T-helper 1 cell treated with Interleukin-12 subunit alpha and Interleukin-12 subunit beta and Interleukin-4 antibody, amounts not matched to agents 30 ng/mL and 1 ng/mL, for 36 hours (primary cell): ENCODE results near the gene MISP3. TPM values are rescaled to one million over a fixed set of nuclear protein-coding genes. Genes with fewer than 3 reads are reported as not detected.
"Not testable (repeated sequence)": the region's sequence is repeated elsewhere in the genome, so short reads cannot be mapped to it uniquely, and the experiment has no call there.

Source experiments
- intact Hi-C: fragments of 100-400 bp; cut with micrococcal nuclease; formaldehyde crosslinking; loops from one replicate; pipeline ENCODE4 v1.15.1; 2024
- total RNA-seq: library from RNA; stranded (reverse); gene quantifications from 2 replicates; pipeline ENCODE4 v1.2.3, GENCODE V29; 2022

The MISP3 gene
- 1.5 and 1.8 TPM in 2 replicates for total RNA-seq

DNA sequence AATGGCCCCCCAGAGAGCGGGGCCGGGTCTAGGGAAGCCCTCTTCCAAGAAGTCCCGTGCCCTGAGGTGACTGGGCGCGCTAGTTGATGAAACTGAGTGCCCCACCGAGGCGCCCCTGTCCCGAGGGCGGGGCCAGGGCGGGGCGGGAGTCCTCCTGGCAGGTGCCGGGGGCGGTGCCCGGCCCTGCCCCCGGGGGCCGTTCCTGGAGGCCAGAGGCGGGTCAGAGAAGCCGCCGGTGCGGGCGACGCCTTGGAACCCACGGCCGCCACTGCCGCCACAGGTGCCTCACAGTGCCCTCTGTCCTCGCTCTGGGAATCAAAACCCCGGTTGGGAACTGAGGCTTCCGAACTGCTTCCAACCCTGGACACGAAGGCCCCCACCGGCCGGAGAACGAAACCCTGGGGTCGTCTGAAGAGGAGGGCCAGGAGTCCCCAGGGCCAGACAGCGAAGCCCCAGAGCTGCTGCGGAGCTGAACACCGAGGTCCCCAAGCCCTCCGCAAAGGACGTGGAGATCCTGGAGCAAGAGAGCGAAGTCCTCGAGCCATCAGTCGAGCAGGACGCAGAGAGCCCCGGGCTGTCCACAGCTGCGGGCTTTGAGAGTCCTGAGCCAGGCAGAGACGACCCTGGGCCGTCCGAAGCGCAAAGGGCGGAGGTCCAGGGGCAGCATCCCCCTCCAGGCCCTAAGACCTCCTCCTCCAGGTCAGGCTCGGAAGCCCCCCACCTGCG is at the start of gene MISP3:
Gene MISP3, plus strand, starts transcription at position 252 of the 726 bp plus-strand sequence. CDS start 524 bp downstream, outside the sequence.
- intact Hi-C loops, result loop anchor here (1.0 to 5.0 kb wide), 5 partner anchors 9 to 475 kb away; partner anchors contain the start of genes ASF1B and IL27RA

DNA sequence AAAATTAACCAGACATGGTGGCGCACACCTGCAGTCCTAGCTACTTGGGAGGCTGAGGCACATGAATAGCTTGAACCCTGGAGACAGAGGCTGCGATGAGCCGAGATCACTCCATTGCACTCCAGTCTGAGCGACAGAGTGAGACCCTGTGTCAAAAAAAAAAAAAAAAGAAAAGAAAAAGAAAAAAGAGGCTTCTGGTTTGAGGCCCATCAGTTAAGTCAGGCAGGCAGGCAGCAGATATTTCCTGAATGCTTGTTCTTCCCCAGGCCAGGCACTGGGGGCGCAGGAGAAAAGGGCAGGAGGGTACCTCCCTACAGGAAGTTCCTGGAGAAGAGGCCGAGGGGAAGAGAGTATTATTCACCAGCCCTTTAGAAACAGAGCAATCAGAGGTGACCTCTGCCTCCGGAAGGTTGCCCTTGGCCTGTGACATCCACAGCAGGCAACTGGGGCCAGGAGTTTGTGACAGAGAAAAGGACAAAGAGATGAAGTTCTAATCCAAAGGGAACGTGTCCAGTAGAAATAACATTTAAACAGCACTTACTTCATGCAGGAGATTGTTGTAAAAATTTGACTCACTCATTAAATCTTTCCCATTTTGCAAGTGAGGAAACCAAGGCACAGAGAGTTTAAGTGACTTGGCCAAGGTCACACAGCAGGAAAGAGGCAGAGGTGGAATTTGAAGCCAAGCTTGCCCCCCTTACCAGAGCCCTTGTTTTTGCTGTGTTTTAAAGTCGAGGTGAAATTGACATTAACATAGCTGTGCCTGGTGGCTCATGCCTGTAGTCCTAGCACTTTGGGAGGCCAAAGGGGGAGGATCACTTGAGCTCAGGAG is 49.0 kb upstream of the MISP3 start:
- intact Hi-C loops, result no loop called here

DNA sequence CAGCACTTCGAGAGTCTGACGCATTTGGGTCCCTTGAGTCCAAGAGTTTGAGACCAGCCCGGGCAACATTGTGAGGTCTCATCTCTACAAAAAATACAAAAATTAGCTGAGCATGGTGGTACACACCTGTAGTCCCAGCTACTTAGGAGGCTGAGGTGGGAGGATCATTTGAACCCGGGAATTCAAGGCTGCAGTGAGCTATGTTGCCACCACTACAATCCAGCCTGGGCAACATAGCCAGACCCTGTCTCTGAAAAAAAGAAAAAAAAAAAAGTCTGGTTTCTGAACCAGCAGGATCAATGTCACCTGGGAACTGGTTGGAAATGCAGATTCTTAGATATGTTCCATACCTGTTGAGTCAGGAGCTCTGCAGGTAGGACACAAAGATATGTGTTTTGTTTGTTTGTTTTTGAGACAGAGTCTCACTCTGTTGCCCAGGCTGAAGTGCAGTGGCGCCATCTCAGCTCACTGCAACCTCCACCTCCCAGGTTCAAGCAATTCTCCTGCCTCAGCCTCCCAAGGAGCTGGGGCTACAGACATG is 45.9 kb upstream of the MISP3 start:
- intact Hi-C loops, result not testable (repeated sequence)

DNA sequence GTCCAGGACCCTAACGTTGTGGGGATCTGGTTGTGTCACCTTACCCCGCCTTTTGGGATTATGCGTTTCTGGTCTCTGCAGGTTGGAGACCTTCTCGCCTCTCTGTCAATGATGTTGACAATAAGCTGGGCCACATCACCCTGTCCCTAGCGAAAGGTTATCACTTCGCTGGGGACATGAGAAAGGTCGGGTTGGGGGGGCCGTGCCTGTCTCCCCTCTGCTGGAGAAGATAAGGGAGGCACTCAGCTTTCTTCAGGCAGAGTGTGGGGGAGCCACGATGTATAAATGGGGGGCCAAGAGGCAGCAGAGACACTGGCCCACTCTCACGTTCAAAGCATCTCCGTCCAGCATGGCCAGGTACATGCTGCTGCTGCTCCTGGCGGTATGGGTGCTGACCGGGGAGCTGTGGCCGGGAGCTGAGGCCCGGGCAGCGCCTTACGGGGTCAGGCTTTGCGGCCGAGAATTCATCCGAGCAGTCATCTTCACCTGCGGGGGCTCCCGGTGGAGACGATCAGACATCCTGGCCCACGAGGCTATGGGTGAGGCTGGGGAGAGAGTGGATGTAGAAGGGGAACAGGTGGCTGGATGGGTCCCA is 44.6 kb upstream of the MISP3 start, which contains the start of gene RLN3:
Gene RLN3, plus strand, starts transcription at position 293 of the 595 bp plus-strand sequence. Its CDS starts 57 bp downstream, at position 350.
- intact Hi-C loops, result no loop called here

DNA sequence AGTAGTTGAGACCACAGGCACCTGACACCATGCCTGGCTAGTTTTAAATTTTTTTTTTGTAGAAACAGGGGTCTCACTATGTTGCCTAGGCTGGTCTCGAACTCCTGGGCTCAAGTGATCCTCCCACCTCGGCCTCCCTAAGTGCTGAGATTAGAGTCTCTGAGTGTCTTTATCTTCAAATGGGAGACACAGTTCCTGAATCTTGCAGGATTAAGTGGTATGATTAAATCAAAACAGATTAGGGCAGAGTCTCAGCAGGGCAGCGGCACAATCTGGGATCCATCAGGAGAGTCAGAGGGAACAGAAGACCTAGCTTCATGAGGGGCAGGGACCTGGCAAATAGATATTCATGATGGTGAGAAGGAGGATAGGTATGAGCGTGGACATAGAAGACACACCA is 43.7 kb upstream of the MISP3 start:
- intact Hi-C loops, result no loop called here

DNA sequence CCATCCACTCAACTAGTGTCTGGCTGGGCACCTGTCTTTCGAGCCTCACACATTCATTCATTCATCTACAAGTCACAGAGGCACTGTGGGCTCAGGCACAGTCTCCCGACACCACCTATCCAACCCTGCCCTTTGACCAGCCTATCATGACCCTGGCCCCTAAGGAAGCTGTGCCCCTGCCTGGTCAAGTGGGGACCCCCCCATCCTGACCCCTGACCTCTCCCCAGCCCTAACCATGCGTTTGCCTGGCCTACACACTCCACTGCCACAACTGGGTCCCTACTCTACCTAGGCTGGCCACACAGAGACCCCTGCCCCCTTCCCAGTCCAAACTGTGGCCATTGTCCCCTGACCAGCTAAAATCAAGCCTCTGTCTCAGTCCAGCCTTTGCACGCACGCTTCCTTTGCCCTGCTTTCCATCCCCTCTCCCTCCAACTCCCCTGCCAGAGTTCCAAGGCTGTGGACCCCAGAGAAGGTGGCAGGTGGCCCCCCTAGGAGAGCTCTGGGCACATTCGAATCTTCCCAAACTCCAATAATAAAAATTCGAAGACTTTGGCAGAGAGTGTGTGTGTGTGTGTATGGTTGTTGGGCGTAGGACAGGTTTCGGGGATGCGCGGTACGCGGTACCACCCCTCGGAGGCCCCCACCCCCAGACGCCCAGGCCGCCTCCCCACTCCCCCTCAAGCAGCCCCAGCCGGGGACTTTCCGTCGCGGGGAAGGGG is 41.4 kb upstream of the MISP3 start:
- intact Hi-C loops, result loop anchor here (1.0 to 5.0 kb wide), 3 partner anchors 41 to 151 kb away; partner anchors contain the start of genes BRME1, CC2D1A and MISP3

DNA sequence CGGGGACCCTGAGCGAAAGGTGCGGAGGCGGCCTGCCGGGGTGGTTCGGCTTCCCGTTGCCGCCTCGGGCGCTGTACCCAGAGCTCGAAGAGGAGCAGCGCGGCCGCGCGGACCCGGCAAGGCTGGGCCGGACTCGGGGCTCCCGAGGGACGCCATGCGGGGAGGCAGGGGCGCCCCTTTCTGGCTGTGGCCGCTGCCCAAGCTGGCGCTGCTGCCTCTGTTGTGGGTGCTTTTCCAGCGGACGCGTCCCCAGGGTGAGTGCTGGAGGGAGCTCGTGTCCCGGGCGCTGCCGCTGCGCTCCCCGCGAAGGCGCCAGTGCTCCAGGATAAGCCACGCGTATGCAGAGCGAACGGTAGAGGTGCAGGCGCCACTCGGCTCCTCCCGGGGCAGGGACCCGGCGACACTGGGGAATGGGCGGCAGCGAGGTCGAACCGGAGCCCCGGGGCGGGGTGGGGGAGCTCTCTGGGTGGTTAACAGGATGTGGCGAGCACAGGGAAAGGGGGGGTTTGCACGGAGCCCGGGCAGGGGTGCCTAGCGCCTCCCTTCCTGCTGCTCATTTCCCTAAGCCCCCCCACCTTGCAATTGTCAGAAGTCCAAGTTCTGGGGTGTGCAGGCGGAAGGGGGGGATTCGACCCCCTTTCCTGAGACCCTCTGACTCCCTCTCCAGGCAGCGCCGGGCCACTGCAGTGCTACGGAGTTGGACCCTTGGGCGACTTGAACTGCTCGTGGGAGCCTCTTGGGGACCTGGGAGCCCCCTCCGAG is 40.7 kb upstream of the MISP3 start, which contains the start of gene IL27RA:
Gene IL27RA, plus strand, starts transcription at position 44 of the 762 bp plus-strand sequence. Its CDS starts 111 bp downstream, at position 155.
- intact Hi-C loops, result loop anchor here (1.0 to 5.0 kb wide), 7 partner anchors 11 to 152 kb away; partner anchors contain the start of genes BRME1, CC2D1A, DCAF15 and MISP3

DNA sequence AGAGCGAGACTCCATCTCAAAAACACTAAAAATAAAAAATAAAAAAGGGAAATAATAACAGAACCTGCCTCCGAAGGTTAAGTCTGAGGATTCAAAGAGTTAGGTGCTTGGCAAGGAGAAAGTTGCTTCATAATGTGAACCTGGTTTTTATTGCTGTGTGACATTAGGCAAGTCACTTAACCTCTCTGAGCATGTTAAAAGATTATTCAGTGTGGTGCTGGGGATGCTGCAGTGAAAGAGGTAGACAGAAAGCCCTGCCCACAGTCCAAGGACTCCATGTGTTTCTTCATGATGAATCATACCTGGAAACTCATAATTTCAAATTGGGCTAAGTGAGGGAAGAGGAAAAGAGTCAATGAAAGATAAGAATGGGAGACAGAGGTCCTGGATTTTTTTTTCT is 38.6 kb upstream of the MISP3 start:
- intact Hi-C loops, result loop anchor here (5.0 kb wide), 2 partner anchors 38 to 127 kb away; partner anchors contain the start of genes BRME1, CC2D1A and MISP3

DNA sequence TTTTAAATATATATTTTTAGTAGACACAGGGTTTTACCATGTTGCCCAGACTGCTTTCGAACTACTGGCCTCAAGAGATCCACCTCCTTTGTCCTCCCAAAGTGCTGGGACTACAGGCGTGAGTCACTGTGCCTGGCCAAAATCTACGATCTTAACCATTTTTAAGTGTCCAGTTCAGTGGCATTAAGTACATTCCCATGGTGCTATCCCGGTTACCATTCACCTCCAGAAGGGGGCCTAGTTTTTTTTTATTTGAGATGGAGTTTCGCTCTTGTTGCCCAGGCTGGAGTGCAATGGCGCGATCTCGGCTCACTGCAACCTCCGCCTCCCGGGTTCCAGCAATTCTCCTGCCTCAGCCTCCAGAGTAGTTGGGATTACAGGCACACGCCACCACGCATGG is 37.4 kb upstream of the MISP3 start:
- intact Hi-C loops, result not testable (repeated sequence)

DNA sequence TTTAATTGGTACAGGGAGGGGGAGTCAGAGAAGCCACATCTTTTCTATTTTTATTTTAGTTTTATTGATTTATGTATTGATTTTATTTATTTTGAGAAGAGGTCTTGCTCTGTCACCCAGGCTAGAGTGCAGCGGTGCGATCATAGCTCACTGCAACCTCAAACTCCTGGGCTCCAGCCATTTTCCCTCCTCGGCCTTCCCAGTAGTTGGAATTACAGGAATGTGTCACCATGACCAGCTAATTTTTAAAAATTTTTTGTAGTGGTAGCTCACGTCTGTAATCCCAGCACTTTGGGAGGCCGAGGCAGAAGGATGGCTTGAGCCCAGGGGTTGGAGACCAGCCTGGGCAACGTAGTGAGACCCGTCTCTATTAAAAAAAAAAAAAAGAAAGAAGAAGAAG is 36.9 kb upstream of the MISP3 start:
- intact Hi-C loops, result no loop called here

DNA sequence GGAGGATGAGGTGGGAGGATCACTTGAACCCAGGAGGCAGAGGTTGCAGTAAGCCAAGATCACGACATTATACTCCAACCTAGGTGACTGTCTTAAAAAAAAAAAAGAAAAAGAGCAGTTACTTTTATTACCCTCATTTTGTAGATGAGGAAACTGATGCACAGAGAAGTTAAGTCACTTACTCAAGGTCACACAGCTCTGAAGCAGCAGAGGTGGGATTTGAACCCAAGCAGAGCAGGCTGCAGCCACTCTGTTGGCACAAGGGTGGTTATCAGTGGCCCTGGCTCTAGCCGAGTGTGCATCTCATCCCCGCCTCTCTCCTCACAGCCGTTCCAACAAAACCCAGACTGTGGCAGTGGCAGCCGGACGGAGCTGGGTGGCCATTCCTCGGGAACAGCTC is 33.4 kb upstream of the MISP3 start:
- intact Hi-C loops, result no loop called here

DNA sequence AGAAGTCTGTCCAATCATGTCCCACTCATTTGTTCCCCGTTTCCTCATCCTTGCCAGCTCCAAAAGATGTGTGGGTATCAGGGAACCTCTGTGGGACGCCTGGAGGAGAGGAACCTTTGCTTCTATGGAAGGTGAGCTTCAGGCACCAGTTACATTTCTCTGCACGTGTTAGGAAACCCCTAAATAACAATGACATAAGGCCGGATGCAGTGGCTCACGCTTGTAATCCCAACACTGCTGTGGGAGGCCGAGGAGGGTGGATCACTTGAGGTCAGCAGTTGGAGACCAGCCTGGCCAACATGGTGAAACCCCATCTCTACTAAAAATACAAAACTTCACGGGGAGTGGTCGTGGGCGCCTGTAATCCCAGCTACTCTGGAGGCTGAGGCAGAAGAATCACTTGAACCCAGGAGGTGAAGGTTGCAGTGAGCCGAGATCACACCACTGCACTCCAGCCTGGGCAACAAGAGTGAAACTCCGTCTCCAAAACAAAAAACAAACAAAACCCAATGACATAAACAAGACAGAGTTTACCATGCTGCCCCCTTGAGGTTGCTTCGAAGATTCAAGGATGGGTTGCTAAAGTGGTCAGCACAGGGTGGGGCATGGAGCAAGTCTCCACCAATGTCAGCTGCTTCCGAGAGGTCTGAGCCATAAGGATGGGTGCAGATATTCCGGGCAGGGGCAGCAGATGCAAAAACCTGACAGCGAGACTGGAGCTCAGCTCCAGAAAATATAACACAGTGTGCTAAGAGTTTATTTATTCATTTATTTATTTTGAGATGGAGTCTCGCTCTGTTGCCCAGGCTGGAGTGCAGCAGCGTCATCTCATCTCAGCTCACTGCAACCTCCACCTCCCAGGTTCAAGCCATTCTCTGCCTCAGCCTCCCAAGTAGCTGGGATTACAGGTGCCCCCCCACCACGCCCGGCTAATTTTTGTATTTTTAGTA is 29.7 kb upstream of the MISP3 start:
- intact Hi-C loops, result loop anchor here (1.0 kb wide), 2 partner anchors 11 to 163 kb away; no protein-coding TSS in a partner anchor

DNA sequence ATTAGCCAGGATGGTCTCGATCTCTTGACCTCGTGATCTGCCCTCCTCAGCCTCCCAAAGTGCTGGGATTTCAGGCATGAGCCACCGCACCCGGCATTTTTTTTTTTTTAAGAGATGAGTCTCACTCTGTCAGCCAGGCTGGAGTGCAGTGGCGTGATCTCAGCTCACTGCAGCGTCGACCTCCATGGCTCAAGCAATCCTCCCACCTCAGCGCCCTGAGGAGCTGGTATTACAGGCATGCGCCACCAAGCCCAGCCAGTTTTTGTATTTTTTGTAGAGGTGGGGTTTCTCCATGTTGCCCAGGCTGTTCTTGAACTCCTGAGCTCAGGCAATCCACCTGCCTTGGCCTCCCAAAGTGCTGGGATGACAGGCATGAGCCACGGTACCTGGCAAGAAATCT is 24.7 kb upstream of the MISP3 start:
- intact Hi-C loops, result loop anchor here (1.0 to 2.0 kb wide), 4 partner anchors 27 to 168 kb away; partner anchors contain the start of genes DCAF15 and RFX1

DNA sequence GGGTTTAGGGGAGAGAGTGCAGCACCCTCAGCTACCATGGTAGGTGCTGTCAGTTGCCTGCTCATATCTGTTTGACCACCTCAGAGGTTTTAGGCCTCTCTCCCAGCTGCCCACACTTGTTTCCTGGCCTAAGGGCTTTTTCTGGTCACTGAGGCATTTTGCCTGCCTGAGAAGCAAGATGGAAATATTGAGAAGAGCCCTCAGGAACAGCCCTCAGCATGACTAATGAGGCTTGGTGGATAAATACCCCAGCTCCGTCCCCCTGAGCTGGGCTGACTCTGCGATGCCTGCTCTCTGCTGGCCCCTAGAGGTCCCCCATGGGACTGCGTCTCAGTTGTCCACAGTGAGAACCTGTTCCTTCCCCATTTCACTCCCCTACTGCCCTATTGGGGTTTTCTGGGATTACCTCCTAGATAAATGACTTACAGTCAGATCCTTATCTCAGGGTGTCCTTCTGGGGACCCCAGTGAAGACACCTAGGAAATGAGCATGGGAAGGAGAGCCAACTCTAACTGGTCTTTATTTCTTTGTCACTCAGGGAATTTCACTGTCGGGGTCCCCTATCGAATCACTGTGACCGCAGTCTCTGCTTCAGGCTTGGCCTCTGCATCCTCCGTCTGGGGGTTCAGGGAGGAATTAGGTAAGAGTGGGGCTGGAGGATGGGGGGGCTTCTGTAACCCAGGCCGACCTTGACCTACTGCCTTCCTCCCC is 24.0 kb upstream of the MISP3 start:
- intact Hi-C loops, result loop anchor here (1.0 to 2.0 kb wide), 4 partner anchors 27 to 168 kb away; partner anchors contain the start of genes DCAF15 and RFX1

DNA sequence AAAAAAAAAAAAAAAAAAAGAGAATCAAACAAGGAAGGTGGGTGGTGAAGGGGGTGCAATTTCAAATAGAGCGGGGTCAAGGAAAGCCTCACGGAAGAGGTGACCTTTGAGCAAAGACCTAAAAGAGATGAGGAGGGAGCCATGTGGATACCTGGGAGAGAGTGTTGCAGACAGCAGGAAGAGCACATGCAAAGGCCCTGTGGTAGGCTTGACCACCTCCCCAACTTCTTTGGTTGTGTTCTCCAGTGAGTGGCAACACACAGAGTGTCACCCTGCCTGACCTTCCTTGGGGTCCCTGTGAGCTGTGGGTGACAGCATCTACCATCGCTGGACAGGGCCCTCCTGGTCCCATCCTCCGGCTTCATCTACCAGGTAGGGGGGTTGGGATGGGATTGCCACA is 22.1 kb upstream of the MISP3 start:
- intact Hi-C loops, result no loop called here

DNA sequence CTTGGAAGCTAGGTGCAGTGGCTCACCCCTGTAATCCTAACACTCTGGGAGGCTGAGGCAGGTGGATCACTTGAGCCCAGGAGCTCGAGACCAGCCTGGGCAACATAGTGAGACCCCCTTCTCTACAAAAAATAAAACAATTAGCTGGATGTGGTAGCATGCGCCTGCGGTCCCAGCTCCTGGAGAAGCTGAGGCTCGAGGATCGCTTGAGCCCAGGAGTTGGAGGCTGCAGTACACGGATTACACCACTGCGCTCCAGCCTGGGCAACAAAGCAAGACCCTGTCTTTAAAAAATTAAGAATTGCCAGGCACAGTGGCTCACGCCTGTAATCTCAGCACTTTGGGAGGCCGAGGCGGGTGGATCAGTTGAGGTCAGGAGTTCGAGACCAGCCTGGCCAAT is 21.6 kb upstream of the MISP3 start:
- intact Hi-C loops, result not testable (repeated sequence)

DNA sequence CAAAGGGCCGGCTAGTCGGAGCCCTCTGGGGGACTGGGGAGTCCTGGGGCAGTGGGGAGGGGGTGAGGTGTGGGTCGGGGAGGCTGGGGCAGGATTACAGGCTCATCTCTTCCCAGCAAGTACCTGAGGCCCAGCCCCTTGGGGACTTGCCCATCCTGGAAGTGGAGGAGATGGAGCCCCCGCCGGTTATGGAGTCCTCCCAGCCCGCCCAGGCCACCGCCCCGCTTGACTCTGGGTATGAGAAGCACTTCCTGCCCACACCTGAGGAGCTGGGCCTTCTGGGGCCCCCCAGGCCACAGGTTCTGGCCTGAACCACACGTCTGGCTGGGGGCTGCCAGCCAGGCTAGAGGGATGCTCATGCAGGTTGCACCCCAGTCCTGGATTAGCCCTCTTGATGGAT is 20.6 kb upstream of the MISP3 start:
- intact Hi-C loops, result no loop called here

DNA sequence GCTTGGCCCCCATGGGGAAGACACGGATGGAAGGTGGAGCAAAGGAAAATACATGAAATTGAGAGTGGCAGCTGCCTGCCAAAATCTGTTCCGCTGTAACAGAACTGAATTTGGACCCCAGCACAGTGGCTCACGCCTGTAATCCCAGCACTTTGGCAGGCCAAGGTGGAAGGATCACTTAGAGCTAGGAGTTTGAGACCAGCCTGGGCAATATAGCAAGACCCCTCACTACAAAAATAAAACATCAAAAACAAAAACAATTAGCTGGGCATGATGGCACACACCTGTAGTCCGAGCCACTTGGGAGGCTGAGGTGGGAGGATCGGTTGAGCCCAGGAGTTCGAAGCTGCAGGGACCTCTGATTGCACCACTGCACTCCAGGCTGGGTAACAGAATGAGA is 20.1 kb upstream of the MISP3 start:
- intact Hi-C loops, result no loop called here
